Astrocyte (in vitro differentiated cells and primary cell): ENCODE results near the gene PARP6. TPM values are rescaled to one million over a fixed set of nuclear protein-coding genes. Genes with fewer than 3 reads are reported as not detected.

Experiments
- DNase-seq: peaks from one replicate; pipeline ENCODE4 v3.0.0-alpha.2; 2010; ENCODE audit warnings: low read depth
- FAIRE-seq: peaks from 2 replicates; lab custom pipeline; 2011; peaks lifted over from hg19 to GRCh38; lab: Jason Lieb, UNC
- H2AFZ ChIP-seq: 2 replicates; pipeline ENCODE4 v1.6.0; 2012; ENCODE audit warnings: low read depth, low read length, inconsistent platforms
- H3K27ac ChIP-seq: 2 replicates; pipeline ENCODE4 v1.5.1; 2011; ENCODE audit warnings: low read depth, low read length, inconsistent platforms
- H3K27me3 ChIP-seq: 2 replicates; pipeline ENCODE4 v1.6.0; 2011; ENCODE audit warnings: low read length, inconsistent platforms; ENCODE audit not compliant: insufficient read depth
- H3K36me3 ChIP-seq: 2 replicates; pipeline ENCODE4 v1.5.1; 2011; ENCODE audit warnings: low read length, inconsistent platforms; ENCODE audit not compliant: insufficient read depth
- H3K4me1 ChIP-seq: 2 replicates; pipeline ENCODE4 v1.5.1; 2011; ENCODE audit warnings: low read length, inconsistent platforms; ENCODE audit not compliant: insufficient read depth
- H3K4me2 ChIP-seq: 2 replicates; pipeline ENCODE4 v1.6.0; 2012; ENCODE audit warnings: low read length, inconsistent platforms
- H3K4me3 ChIP-seq: 2 replicates; pipeline ENCODE4 v1.5.1; 2011; ENCODE audit warnings: low read depth, mild to moderate bottlenecking, low read length, inconsistent platforms; ENCODE audit not compliant: insufficient read depth
- H3K79me2 ChIP-seq: 2 replicates; pipeline ENCODE4 v1.6.0; 2012; ENCODE audit warnings: mild to moderate bottlenecking, low read length, inconsistent platforms; ENCODE audit not compliant: insufficient read depth
- H3K9ac ChIP-seq: 2 replicates; pipeline ENCODE4 v1.6.0; 2012; ENCODE audit warnings: mild to moderate bottlenecking, low read length, inconsistent platforms
- H3K9me3 ChIP-seq: 2 replicates; pipeline ENCODE4 v1.5.1; 2012; ENCODE audit warnings: low read depth, mild to moderate bottlenecking, low read length, inconsistent platforms; ENCODE audit not compliant: insufficient read depth
- H4K20me1 ChIP-seq: 2 replicates; pipeline ENCODE4 v1.6.0; 2012; ENCODE audit warnings: low read length, inconsistent platforms; ENCODE audit not compliant: insufficient read depth
- H3K27ac Mint-ChIP-seq: one replicate; pipeline ENCODE4 v1.8.0; 2021; ENCODE audit warnings: mild to moderate bottlenecking, mixed read lengths; ENCODE audit not compliant: unreplicated experiment
- H3K27me3 Mint-ChIP-seq: one replicate; pipeline ENCODE4 v1.8.0; 2021; ENCODE audit warnings: low read depth, mixed read lengths; ENCODE audit not compliant: unreplicated experiment
- H3K36me3 Mint-ChIP-seq: one replicate; pipeline ENCODE4 v1.8.0; 2021; ENCODE audit warnings: low read depth, mixed read lengths; ENCODE audit not compliant: unreplicated experiment
- H3K4me1 Mint-ChIP-seq: one replicate; pipeline ENCODE4 v1.8.0; 2021; ENCODE audit warnings: low read depth, mixed read lengths; ENCODE audit not compliant: unreplicated experiment
- H3K4me3 Mint-ChIP-seq: one replicate; pipeline ENCODE4 v1.8.0; 2021; ENCODE audit warnings: mild to moderate bottlenecking, moderate library complexity, mixed read lengths; ENCODE audit not compliant: unreplicated experiment
- H3K9me3 Mint-ChIP-seq: one replicate; pipeline ENCODE4 v1.8.0; 2021; ENCODE audit warnings: mild to moderate bottlenecking, mixed read lengths; ENCODE audit not compliant: unreplicated experiment
- CTCF ChIP-seq: IDR thresholded peaks from 2 replicates; pipeline ENCODE4 v1.5.1; 2011; ENCODE audit warnings: low read depth, mild to moderate bottlenecking, inconsistent platforms, low read length, moderate library complexity; ENCODE audit not compliant: insufficient read depth
- EZH2 ChIP-seq: IDR thresholded peaks from 2 replicates; pipeline ENCODE4 v1.6.1; 2012; ENCODE audit warnings: mild to moderate bottlenecking, low read length, inconsistent platforms; ENCODE audit not compliant: insufficient read depth
- total RNA-seq: library from RNA; stranded (reverse); gene quantifications from 2 replicates; pipeline ENCODE4 v1.2.1, GENCODE V29; 2021

PARP6 gene
- total RNA-seq, 1 donor from 2014 or later = 62.7 TPM

- H3K27me3 Mint-ChIP-seq = no peaks in the 10 kb centered on the region
- TF ChIP-seq CTCF = no peak
- no peak for TF ChIP-seq EZH2
- DNase-seq (no peak), FAIRE-seq (no peak)
- Histone ChIP-seq H3K4me1 (peaks cover 31% of the 10 kb centered on the region), H3K36me3 (peaks cover 6% of the 10 kb centered on the region), H3K4me2 (no peak overlapping the region), H3K27me3 (no peaks in the 10 kb centered on the region), H3K27ac (no peak overlapping the region), H2AFZ (no peak overlapping the region), H3K9me3 (no peaks in the 10 kb centered on the region), H3K79me2 (peaks cover 29% of the 10 kb centered on the region), H3K9ac (no peak overlapping the region), H4K20me1 (peaks cover 4% of the 10 kb centered on the region), H3K4me3 (no peak overlapping the region)
- H3K36me3 Mint-ChIP-seq = peaks cover 15% of the 10 kb centered on the region
- no peak overlapping the region for H3K4me3 Mint-ChIP-seq
- peaks cover 44% of the 10 kb centered on the region for H3K4me1 Mint-ChIP-seq
- H3K27ac Mint-ChIP-seq = peak overlapping the region; percentile 84
- no peaks in the 10 kb centered on the region for H3K9me3 Mint-ChIP-seq
These were observed 37.1 kb downstream of the PARP6 start for GRCh38 chr15:72235298-72235697.

- H3K9ac ChIP-seq = no peak overlapping the region
- peaks cover 38% of the 10 kb centered on the region for H3K4me1 ChIP-seq
- H3K27me3 Mint-ChIP-seq = no peaks in the 10 kb centered on the region
- no peaks in the 10 kb centered on the region for H3K9me3 Mint-ChIP-seq
- H2AFZ ChIP-seq = no peak overlapping the region
- H3K79me2 ChIP-seq = peaks cover 44% of the 10 kb centered on the region
- H3K4me3 ChIP-seq = no peak overlapping the region
- H3K36me3 Mint-ChIP-seq = peaks cover 19% of the 10 kb centered on the region
- H3K9me3 ChIP-seq = no peaks in the 10 kb centered on the region
- peaks cover 44% of the 10 kb centered on the region for H3K4me1 Mint-ChIP-seq
- H3K27me3 ChIP-seq = no peaks in the 10 kb centered on the region
- no peaks in the 10 kb centered on the region for H3K36me3 ChIP-seq
- no peak overlapping the region for H3K27ac Mint-ChIP-seq
- peaks cover 15% of the 10 kb centered on the region for H4K20me1 ChIP-seq
- TF ChIP-seq CTCF (no peak), EZH2 (no peak)
- no peak for FAIRE-seq
- H3K4me3 Mint-ChIP-seq = no peak overlapping the region
- no peak for DNase-seq
- H3K27ac ChIP-seq = no peak overlapping the region
- no peak overlapping the region for H3K4me2 ChIP-seq
These were observed 38.6 kb downstream of the PARP6 start for GRCh38 chr15:72233769-72234168.

GRCh38 chr15:72231833-72232478 lies 40.4 kb downstream of the PARP6 start:
- H3K27ac Mint-ChIP-seq = peak overlapping the region; percentile 93
- peak overlapping the region; percentile 74 for H2AFZ ChIP-seq
- H3K27me3 ChIP-seq = no peaks in the 10 kb centered on the region

More at GRCh38 chr15:72231833-72232478, 40.4 kb downstream of the PARP6 start:
- Histone ChIP-seq H4K20me1 (peaks cover 25% of the 10 kb centered on the region), H3K4me1 (peaks cover 36% of the 10 kb centered on the region), H3K79me2 (peaks cover 57% of the 10 kb centered on the region), H3K9me3 (no peaks in the 10 kb centered on the region), H3K36me3 (no peaks in the 10 kb centered on the region), H3K4me3 (peak overlapping the region; percentile 78), H3K9ac (peak overlapping the region; percentile 98), H3K27ac (peak overlapping the region; percentile 87), H3K4me2 (peak overlapping the region; percentile 90)
- no peaks in the 10 kb centered on the region for H3K9me3 Mint-ChIP-seq
- FAIRE-seq (peak; percentile 9), DNase-seq (peak; percentile 84)
- H3K27me3 Mint-ChIP-seq = no peaks in the 10 kb centered on the region
- H3K36me3 Mint-ChIP-seq = peaks cover 23% of the 10 kb centered on the region
- H3K4me1 Mint-ChIP-seq = peaks cover 39% of the 10 kb centered on the region
- peak overlapping the region; percentile 93 for H3K4me3 Mint-ChIP-seq
- TF ChIP-seq EZH2 = no peak
- TF ChIP-seq CTCF = no peak
